ENCODE measurements around the gene RPS6KB1. TPM values are rescaled to one million over a fixed set of nuclear protein-coding genes. Genes with fewer than 3 reads are reported as not detected.
"Not testable (repeated sequence)": the region's sequence is repeated elsewhere in the genome, so short reads cannot be mapped to it uniquely, and the experiment has no call there.

RPS6KB1 gene
- polyA plus RNA-seq, 1 experiment: 21.9 TPM

GRCh38 chr17:59848385-59848668 is 44.6 kb upstream of the RPS6KB1 start:
- H3K4me3 ChIP-seq (ENCODE audit: low read depth, low read length): no peak overlapping the region
- H3K27me3 ChIP-seq (ENCODE audit: control insufficient read depth, insufficient read depth, low read length): no peaks in the 10 kb centered on the region
- H3K27ac ChIP-seq (ENCODE audit: low read depth, low read length): peak overlapping the region; percentile 31
- DNase-seq (ENCODE audit: low read depth, low spot score): no peak
- ChIA-PET POLR2A (no interaction called here), CTCF (interaction anchor here (3.5 kb wide), 1 partner anchor 11 kb away, joined by 24 read pairs; no protein-coding TSS in a partner anchor)
- no peaks in the 10 kb centered on the region for H3K9me3 ChIP-seq (ENCODE audit: control insufficient read depth, insufficient read depth, low read length)
- no peak for TF ChIP-seq CTCF (IDR thresholded peaks at IDR 0.05; ENCODE audit: low read depth, low read length)

- peak overlapping the region; percentile 31 for H3K27ac ChIP-seq (ENCODE audit: low read depth, low read length)
- no peaks in the 10 kb centered on the region for H3K9me3 ChIP-seq (ENCODE audit: control insufficient read depth, insufficient read depth, low read length)
- ChIA-PET CTCF (interaction anchor here (3.5 kb wide), 1 partner anchor 11 kb away, joined by 24 read pairs; no protein-coding TSS in a partner anchor), POLR2A (no interaction called here)
- no peaks in the 10 kb centered on the region for H3K27me3 ChIP-seq (ENCODE audit: control insufficient read depth, insufficient read depth, low read length)
- no peak for TF ChIP-seq CTCF (IDR thresholded peaks at IDR 0.05; ENCODE audit: low read depth, low read length)
- no peak for DNase-seq (ENCODE audit: low read depth, low spot score)
- H3K4me3 ChIP-seq (ENCODE audit: low read depth, low read length): no peak overlapping the region
These were observed 44.1 kb upstream of the RPS6KB1 start for GRCh38 chr17:59848778-59849177.

GRCh38 chr17:59850311-59850710 is 42.6 kb upstream of the RPS6KB1 start:
- CTCF ChIA-PET: interaction anchor here (0.7 kb wide), 2 partner anchors 11 to 194 kb away, joined by 3 read pairs; no protein-coding TSS in a partner anchor
- H3K4me3 ChIP-seq (ENCODE audit: low read depth, low read length); H3K27me3 ChIP-seq (ENCODE audit: control insufficient read depth, insufficient read depth, low read length); POLR2A ChIA-PET; H3K9me3 ChIP-seq (ENCODE audit: control insufficient read depth, insufficient read depth, low read length); DNase-seq (ENCODE audit: low read depth, low spot score); H3K27ac ChIP-seq (ENCODE audit: low read depth, low read length): not testable (repeated sequence)

- ChIA-PET CTCF (no interaction called here), POLR2A (interaction anchor here (1.1 to 1.9 kb wide), 3 partner anchors 10 to 66 kb away, joined by 5 to 7 read pairs (median 5); no protein-coding TSS in a partner anchor)
These were observed 41.2 kb upstream of the RPS6KB1 start for GRCh38 chr17:59851439-59852375.

GRCh38 chr17:59852847-59853167 is 40.1 kb upstream of the RPS6KB1 start:
- not testable (repeated sequence) for H3K9me3 ChIP-seq (ENCODE audit: control insufficient read depth, insufficient read depth, low read length); H3K4me3 ChIP-seq (ENCODE audit: low read depth, low read length); H3K27me3 ChIP-seq (ENCODE audit: control insufficient read depth, insufficient read depth, low read length); DNase-seq (ENCODE audit: low read depth, low spot score)
- ChIA-PET CTCF (interaction anchor here (1.0 kb wide), 1 partner anchor 91 kb away, joined by 3 read pairs; no protein-coding TSS in a partner anchor), POLR2A (interaction anchor here (0.6 to 1.8 kb wide), 5 partner anchors 9 to 682 kb away, joined by 3 to 16 read pairs (median 4); no protein-coding TSS in a partner anchor)
- H3K27ac ChIP-seq (ENCODE audit: low read depth, low read length): peak overlapping the region; percentile 92

More at GRCh38 chr17:59851439-59852375, 41.2 kb upstream of the RPS6KB1 start:
- H3K27ac ChIP-seq (ENCODE audit: low read depth, low read length): peak overlapping the region; percentile 92
- DNase-seq (ENCODE audit: low read depth, low spot score): peak; percentile 98
- no peaks in the 10 kb centered on the region for H3K27me3 ChIP-seq (ENCODE audit: control insufficient read depth, insufficient read depth, low read length)
- no peaks in the 10 kb centered on the region for H3K9me3 ChIP-seq (ENCODE audit: control insufficient read depth, insufficient read depth, low read length)
- no peak overlapping the region for H3K4me3 ChIP-seq (ENCODE audit: low read depth, low read length)
- no peak for TF ChIP-seq CTCF (IDR thresholded peaks at IDR 0.05; ENCODE audit: low read depth, low read length)

Measured in AG04450 (cell line).